Mucosa of stomach (tissue), 1 donor: ENCODE data around the gene ELOVL6.
"Not testable (repeated sequence)": the region's sequence is repeated elsewhere in the genome, so short reads cannot be mapped to it uniquely, and the experiment has no call there.

Experiments
- H3K27me3 ChIP-seq: one replicate; pipeline ENCODE4 v1.7.0; 2013; ENCODE audit warnings: mild to moderate bottlenecking, low read length; ENCODE audit not compliant: control insufficient read depth, insufficient read depth
- H3K36me3 ChIP-seq: one replicate; pipeline ENCODE4 v1.7.0; 2013; ENCODE audit warnings: low read length; ENCODE audit not compliant: control insufficient read depth, insufficient read depth
- H3K4me1 ChIP-seq: one replicate; pipeline ENCODE4 v1.7.0; 2013; ENCODE audit warnings: mild to moderate bottlenecking, low read length; ENCODE audit not compliant: control insufficient read depth, insufficient read depth
- H3K4me3 ChIP-seq: one replicate; pipeline ENCODE4 v1.7.0; 2013; ENCODE audit warnings: low read length
- H3K9ac ChIP-seq: one replicate; pipeline ENCODE4 v1.7.0; 2013; ENCODE audit warnings: mild to moderate bottlenecking, low read length, moderate library complexity
- H3K9me3 ChIP-seq: one replicate; pipeline ENCODE4 v1.7.0; 2013; ENCODE audit warnings: mild to moderate bottlenecking, low read length, moderate library complexity; ENCODE audit not compliant: control insufficient read depth
- donor health status: Pancreatic carcinoma.

Gene ELOVL6

DNA sequence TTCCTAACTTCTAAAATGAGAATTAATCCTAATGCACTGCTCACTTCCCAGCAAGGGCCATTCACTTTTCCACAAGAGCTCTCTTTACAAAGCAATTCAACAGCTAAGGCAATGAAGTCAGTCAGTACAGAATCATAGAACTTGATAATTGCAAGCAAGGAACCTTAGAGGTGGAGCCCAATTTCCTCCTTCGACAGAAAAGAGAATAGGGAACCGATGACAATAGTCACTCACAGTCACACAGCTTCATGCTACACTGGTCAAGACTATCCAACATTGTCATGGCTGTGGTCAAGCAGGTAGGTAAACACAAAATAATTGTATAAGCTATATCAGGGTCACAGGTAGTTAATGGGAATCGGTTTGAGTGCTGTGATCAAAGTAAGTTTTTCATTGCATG is 90.0 kb downstream of the ELOVL6 start:
- Histone ChIP-seq H3K9me3 (no peaks in the 10 kb centered on the region), H3K4me1 (peaks cover 10% of the 10 kb centered on the region), H3K36me3 (no peaks in the 10 kb centered on the region), H3K9ac (no peak overlapping the region), H3K27me3 (no peaks in the 10 kb centered on the region), H3K4me3 (no peak overlapping the region)

DNA sequence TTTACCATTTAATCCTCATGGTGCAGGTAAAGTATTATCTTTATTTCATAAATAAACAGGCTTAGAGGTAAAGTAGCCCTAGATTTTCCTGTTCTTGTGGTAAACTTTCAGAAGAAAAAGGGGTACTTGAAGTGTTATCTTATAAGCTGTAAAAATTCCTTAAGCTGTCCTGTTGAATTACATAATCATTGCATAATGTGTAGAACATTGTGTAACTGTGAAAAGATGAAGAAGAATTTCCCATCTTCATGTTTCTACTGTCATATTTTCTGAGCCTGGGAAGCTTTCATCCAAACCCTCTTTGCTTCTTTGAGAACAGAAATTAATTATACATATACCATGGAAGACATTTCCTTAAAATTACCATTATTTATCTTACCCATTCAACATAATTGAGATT is 90.5 kb downstream of the ELOVL6 start:
- no peaks in the 10 kb centered on the region for H3K9me3 ChIP-seq
- no peaks in the 10 kb centered on the region for H3K36me3 ChIP-seq
- no peak overlapping the region for H3K4me3 ChIP-seq
- peaks cover 10% of the 10 kb centered on the region for H3K4me1 ChIP-seq
- H3K9ac ChIP-seq = no peak overlapping the region
- H3K27me3 ChIP-seq = no peaks in the 10 kb centered on the region

DNA sequence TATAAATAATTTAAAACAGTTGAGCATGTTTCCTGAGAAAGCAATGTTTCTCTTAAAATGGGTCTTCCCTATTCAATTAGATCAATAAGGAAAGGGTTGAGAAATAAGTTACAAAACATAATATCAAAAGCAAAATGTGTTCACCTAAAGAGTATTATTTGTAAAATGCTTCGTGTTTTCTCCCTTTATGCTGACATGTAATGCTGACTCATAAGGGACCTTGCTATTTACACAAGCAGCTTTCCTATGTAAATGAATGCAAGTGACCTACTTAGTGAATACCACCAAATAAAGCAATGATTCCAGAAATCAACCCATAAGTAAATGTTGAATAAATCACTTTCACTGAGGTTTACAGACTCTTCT is 91.5 kb downstream of the ELOVL6 start:
- Histone ChIP-seq H3K4me3 (no peak overlapping the region), H3K9me3 (no peaks in the 10 kb centered on the region), H3K36me3 (no peaks in the 10 kb centered on the region), H3K4me1 (peaks cover 10% of the 10 kb centered on the region), H3K27me3 (no peaks in the 10 kb centered on the region), H3K9ac (no peak overlapping the region)

DNA sequence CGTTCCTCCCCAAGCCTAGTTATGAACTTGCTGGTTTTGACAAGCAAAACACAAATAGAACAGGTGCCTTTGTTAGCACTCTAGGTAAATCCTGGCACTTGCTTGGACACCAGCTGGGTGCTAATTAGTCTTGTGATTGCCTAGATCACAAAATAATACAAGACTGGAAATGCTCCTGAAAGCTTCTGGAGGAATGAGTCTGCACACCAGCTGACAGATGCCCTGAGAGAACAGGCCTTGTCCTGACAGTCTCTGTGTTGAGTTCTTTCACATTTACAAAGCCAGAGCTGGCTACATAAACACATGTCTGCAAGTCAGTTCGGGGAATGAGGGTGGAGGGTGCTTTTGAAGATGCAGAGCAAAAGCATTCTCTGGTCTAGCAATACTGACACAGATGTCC is 93.8 kb downstream of the ELOVL6 start:
- Histone ChIP-seq H3K9ac (no peak overlapping the region), H3K27me3 (no peaks in the 10 kb centered on the region), H3K36me3 (no peaks in the 10 kb centered on the region), H3K4me1 (peaks cover 10% of the 10 kb centered on the region), H3K9me3 (no peaks in the 10 kb centered on the region), H3K4me3 (no peak overlapping the region)

DNA sequence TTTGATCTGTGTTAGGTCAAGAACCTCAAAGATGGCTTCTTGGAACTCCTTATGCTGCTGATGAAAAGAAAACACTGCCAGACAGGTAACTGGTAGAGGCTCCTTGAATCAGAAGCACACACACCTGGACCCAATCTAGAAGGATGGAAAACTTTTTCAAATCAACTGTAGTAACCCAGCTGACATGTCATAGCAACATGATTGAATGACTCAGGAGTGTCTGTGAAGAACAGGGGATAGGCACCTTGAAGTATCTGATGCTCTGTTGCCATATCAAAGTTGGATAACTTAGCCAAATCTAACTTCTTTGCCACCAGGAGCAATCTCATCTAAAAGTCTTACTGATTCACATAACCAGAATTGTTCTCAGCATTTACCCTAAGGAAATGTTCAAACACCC is 98.8 kb downstream of the ELOVL6 start:
- no peak overlapping the region for H3K9ac ChIP-seq
- H3K36me3 ChIP-seq = no peaks in the 10 kb centered on the region
- H3K4me1 ChIP-seq = no peaks in the 10 kb centered on the region
- no peaks in the 10 kb centered on the region for H3K9me3 ChIP-seq
- H3K27me3 ChIP-seq = no peaks in the 10 kb centered on the region
- no peak overlapping the region for H3K4me3 ChIP-seq

DNA sequence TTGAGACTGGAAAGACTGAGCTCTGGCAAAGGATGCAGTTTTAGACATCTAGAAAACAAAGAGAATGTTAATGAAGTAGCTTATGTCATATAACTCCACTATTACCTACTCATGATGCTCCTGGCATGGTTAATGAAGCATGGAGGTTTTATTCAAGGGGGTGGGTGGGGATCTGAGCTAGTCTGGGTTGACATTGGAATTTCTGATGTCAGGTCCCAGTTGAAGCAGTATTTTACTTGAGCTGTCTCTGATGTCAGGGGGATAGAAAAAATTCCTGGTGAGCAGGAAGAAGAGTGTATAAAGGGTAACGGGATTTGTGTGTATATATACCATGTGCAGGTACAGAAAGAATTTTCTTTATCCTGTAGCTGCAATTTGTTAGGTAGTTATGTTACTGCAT is 102.0 kb downstream of the ELOVL6 start:
- Histone ChIP-seq H3K4me1 (no peaks in the 10 kb centered on the region), H3K4me3 (no peak overlapping the region), H3K9me3 (no peaks in the 10 kb centered on the region), H3K9ac (no peak overlapping the region), H3K36me3 (no peaks in the 10 kb centered on the region), H3K27me3 (no peaks in the 10 kb centered on the region)

DNA sequence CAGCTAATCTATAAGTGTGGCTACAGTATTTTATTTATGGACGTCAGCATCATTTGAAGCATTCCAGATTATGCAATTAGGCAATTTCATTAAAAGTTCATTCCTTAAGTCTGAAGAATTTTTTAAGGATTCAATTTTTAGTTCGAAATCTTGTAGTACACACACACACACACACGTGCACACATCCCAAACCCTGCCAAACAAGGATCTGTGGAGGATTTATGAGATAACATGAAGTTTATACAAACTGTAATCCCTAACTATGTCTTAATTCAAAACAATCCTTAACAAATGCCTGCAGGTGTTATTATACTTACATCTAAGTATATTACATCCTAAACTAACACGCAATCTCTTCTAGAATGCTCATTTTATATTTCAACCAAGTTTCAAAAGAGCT is 105.8 kb downstream of the ELOVL6 start:
- Histone ChIP-seq H3K36me3 (no peaks in the 10 kb centered on the region), H3K4me3 (no peak overlapping the region), H3K27me3 (no peaks in the 10 kb centered on the region), H3K9me3 (no peaks in the 10 kb centered on the region), H3K4me1 (peaks cover 15% of the 10 kb centered on the region), H3K9ac (no peak overlapping the region)

DNA sequence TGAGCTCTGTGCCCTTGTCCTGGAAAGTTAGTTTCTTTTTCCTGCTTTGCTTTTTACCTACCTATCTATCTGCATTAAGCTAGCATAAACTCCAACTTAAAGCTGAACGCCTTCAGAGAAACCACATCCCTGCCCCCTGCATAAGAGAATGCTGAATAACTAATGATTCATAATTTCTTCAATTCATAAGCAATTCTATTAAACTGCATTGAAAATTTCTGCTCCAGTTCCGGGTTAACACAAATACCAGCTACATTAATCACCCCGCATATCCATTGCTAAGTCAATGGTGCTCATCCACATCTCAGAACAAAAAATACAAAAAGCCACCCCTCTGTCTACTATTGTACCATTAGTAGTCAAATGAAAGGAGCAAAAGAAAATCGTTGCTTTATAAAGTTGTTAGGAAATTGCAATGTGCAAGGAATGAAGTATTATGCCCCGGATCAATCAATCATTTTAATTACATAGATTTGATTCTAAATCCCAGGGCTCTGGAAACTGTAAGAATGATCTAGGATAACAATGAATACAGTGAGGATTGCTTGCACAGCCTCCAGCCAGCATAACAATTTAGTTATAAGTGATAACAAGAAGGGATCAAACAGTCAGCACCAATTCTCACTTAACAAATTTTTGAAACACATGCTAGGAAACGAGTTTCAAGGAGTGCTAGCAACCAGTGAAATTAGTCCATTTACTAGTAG is 106.8 kb downstream of the ELOVL6 start:
- no peaks in the 10 kb centered on the region for H3K36me3 ChIP-seq
- H3K9me3 ChIP-seq = no peaks in the 10 kb centered on the region
- peaks cover 15% of the 10 kb centered on the region for H3K4me1 ChIP-seq
- H3K27me3 ChIP-seq = no peaks in the 10 kb centered on the region
- no peak overlapping the region for H3K4me3 ChIP-seq
- no peak overlapping the region for H3K9ac ChIP-seq

DNA sequence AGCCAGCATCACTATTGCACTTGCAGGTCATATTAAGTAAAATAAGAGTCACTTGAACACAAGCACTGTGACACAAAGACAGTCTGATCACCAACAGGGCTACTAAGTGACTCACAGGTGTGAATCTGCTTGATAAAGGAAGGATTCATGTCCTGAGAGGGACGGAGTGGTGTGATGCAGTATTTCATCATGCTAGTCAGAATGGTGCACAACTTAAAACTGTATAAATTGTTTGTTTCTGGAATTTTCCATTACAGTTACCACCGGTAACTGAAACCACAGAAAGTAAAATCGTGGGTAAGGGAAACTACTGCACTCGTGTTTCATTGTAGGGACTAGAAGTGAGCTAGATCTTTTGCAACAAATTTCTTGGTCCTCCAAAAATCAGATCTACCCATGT is 109.7 kb downstream of the ELOVL6 start:
- Histone ChIP-seq H3K9me3 (no peaks in the 10 kb centered on the region), H3K4me3 (no peak overlapping the region), H3K4me1 (peaks cover 33% of the 10 kb centered on the region), H3K27me3 (no peaks in the 10 kb centered on the region), H3K36me3 (no peaks in the 10 kb centered on the region), H3K9ac (no peak overlapping the region)

DNA sequence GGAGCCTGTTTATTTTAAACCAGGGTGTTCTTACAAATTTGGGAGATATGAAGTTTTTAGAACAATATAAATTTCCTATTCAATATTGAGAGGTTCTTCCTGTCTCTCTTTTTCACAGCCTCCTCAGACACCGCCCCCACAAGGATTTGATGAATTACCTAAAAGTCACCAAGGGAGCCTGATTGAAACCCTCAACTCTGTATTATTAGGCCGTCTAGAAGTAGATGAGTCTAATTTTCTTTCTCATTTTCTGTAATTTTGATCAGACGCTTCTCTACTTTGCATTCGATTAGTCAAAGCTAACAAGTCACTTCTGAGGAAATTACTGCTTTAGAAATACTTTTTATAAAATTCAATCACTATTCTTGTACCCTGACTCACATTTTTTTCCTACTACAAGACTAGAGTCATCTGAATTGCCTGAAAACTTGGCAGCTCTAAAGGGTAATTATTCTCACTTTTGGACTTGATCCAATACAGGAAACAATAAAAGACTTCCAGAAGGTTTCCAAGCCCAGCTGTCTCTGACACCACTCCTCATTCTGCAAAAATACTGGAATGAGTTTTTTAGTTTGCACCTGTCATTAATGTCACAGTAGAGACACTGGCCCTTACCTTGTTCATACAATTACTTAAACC is 111.2 kb downstream of the ELOVL6 start:
- Histone ChIP-seq H3K4me1 (peaks cover 33% of the 10 kb centered on the region), H3K9ac (no peak overlapping the region), H3K36me3 (no peaks in the 10 kb centered on the region), H3K4me3 (no peak overlapping the region), H3K9me3 (no peaks in the 10 kb centered on the region), H3K27me3 (no peaks in the 10 kb centered on the region)

DNA sequence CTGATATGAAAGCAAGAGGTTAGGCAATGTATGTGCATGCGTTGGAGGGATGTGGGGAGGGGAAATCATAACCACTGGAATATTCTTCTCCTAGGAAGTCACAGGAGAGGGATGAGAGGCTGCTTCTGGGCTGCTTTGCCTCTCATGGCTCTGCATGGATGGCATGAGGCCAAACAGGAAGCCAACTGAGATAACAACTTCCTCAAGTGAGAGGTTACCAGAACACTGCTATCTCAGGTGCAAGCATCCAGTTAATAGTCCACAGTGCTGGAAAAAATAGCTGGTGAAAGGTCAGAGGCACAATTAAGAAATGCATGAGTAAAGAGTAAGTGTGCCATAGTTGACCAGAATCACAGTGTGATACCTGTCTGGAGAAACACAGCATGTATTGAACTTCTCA is 113.3 kb downstream of the ELOVL6 start:
- Histone ChIP-seq H3K36me3 (no peaks in the 10 kb centered on the region), H3K9me3 (no peaks in the 10 kb centered on the region), H3K27me3 (no peaks in the 10 kb centered on the region), H3K4me3 (no peak overlapping the region), H3K9ac (no peak overlapping the region), H3K4me1 (peaks cover 30% of the 10 kb centered on the region)

DNA sequence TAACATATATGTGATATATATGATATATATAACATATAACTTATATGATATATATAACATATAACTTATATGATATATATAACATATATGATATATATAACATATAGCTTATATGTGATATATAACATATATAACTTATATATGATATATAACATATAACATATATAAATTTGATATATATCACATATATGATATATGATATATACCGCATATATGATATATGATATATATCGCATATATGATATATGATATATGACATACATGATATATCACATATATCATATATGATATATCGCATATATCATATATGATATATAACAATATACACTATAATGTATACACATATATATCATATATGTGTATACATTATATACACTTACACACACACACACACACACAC is 114.3 kb downstream of the ELOVL6 start:
- H3K9me3 ChIP-seq = no peaks in the 10 kb centered on the region
- H3K4me1 ChIP-seq = peaks cover 23% of the 10 kb centered on the region
- no peaks in the 10 kb centered on the region for H3K36me3 ChIP-seq
- H3K27me3 ChIP-seq = no peaks in the 10 kb centered on the region
- H3K9ac ChIP-seq = no peak overlapping the region
- no peak overlapping the region for H3K4me3 ChIP-seq

DNA sequence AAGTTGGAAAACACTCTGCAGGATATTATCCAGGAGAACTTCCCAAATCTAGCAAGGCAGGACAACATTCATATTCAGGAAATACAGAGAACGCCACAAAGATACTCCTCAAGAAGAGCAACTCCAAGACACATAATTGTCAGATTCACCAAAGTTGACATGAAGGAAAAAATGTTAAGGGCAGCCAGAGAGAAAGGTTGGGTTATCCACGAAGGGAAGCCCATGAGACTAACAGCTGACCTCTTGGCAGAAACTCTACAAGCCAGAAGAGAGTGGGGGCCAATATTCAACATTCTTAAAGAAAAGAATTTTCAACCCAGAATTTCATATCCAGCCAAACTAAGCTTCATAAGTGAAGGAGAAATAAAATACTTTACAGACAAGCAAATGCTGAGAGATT is 120.3 kb downstream of the ELOVL6 start:
- H3K9me3 ChIP-seq, H3K9ac ChIP-seq, H3K4me3 ChIP-seq: not testable (repeated sequence)

More for the DNA sequence above, 120.3 kb downstream of the ELOVL6 start:
- not testable (repeated sequence) for H3K4me1 ChIP-seq, H3K36me3 ChIP-seq, H3K27me3 ChIP-seq
